Inflammatory macrophage treated with lipopolysaccharide for 1 hour (primary cell): ENCODE results near the gene ATP6V0A4.
"Not testable (repeated sequence)": the region's sequence is repeated elsewhere in the genome, so short reads cannot be mapped to it uniquely, and the experiment has no call there.

ENCODE experiments used
- DNase-seq, 2 donors: peaks; one replicate each; pipeline ENCODE4 v3.0.0-alpha.2; 2020 to 2022

Gene ATP6V0A4

GRCh38 chr7:138697535-138698182 lies 100.3 kb downstream of the ATP6V0A4 start:
- no peak for DNase-seq

- DNase-seq = not testable (repeated sequence)
Observed at GRCh38 chr7:138695776-138696175, 102.2 kb downstream of the ATP6V0A4 start.

GRCh38 chr7:138695106-138695505 lies 102.9 kb downstream of the ATP6V0A4 start:
- no peak for DNase-seq

- DNase-seq = no peak
Observed at GRCh38 chr7:138691178-138691577, 106.8 kb downstream of the ATP6V0A4 start.

GRCh38 chr7:138690495-138690894 lies 107.5 kb downstream of the ATP6V0A4 start:
- DNase-seq = no peak

- peak in 1 of 2 donors; percentile 10 for DNase-seq
Observed at GRCh38 chr7:138688037-138688436, 110.0 kb downstream of the ATP6V0A4 start.

- DNase-seq = no peak
Observed at GRCh38 chr7:138684340-138684739, 113.7 kb downstream of the ATP6V0A4 start.

- no peak for DNase-seq
Observed at GRCh38 chr7:138679793-138680192, 118.2 kb downstream of the ATP6V0A4 start.

- DNase-seq = no peak
Observed at GRCh38 chr7:138670594-138670993, 127.4 kb downstream of the ATP6V0A4 start.

GRCh38 chr7:138669364-138669763 lies 128.6 kb downstream of the ATP6V0A4 start:
- DNase-seq = no peak

- DNase-seq = no peak
Observed at GRCh38 chr7:138668946-138669345, 129.1 kb downstream of the ATP6V0A4 start.

GRCh38 chr7:138668229-138668596 lies 129.8 kb downstream of the ATP6V0A4 start:
- DNase-seq = peak in 1 of 2 donors; percentile 3

GRCh38 chr7:138667535-138668228 lies 130.3 kb downstream of the ATP6V0A4 start:
- DNase-seq = no peak

- no peak for DNase-seq
Observed at GRCh38 chr7:138666385-138666784, 131.6 kb downstream of the ATP6V0A4 start.

- no peak for DNase-seq
Observed at GRCh38 chr7:138665669-138666140, 132.3 kb downstream of the ATP6V0A4 start.

GRCh38 chr7:138665249-138665648 lies 132.7 kb downstream of the ATP6V0A4 start:
- no peak for DNase-seq

- peak in 1 of 2 donors; percentile 3 for DNase-seq
Observed at GRCh38 chr7:138663725-138664710, 134.0 kb downstream of the ATP6V0A4 start.

GRCh38 chr7:138662991-138663320 lies 135.0 kb downstream of the ATP6V0A4 start:
- DNase-seq = no peak

GRCh38 chr7:138662076-138662990 lies 135.7 kb downstream of the ATP6V0A4 start:
- DNase-seq = no peak

- no peak for DNase-seq
Observed at GRCh38 chr7:138661069-138661635, 136.8 kb downstream of the ATP6V0A4 start.

- no peak for DNase-seq
Observed at GRCh38 chr7:138658889-138659288, 139.1 kb downstream of the ATP6V0A4 start.

GRCh38 chr7:138657854-138658386 lies 140.1 kb downstream of the ATP6V0A4 start:
- DNase-seq = no peak
